ENCODE data around the gene SPATA20. TPM values are rescaled to one million over a fixed set of nuclear protein-coding genes. Genes with fewer than 3 reads are reported as not detected.

The SPATA20 gene
- total and polyA plus RNA-seq, 2 of the 13 experiments (the other 11 are each of a cell fraction or from before 2014, with no cell fraction given), result 36.1 to 64.8 TPM

GRCh38 chr17:50541716-50542688 is 5.0 kb upstream of the SPATA20 start (continued):
- TF ChIP-seq, protein P1, sequence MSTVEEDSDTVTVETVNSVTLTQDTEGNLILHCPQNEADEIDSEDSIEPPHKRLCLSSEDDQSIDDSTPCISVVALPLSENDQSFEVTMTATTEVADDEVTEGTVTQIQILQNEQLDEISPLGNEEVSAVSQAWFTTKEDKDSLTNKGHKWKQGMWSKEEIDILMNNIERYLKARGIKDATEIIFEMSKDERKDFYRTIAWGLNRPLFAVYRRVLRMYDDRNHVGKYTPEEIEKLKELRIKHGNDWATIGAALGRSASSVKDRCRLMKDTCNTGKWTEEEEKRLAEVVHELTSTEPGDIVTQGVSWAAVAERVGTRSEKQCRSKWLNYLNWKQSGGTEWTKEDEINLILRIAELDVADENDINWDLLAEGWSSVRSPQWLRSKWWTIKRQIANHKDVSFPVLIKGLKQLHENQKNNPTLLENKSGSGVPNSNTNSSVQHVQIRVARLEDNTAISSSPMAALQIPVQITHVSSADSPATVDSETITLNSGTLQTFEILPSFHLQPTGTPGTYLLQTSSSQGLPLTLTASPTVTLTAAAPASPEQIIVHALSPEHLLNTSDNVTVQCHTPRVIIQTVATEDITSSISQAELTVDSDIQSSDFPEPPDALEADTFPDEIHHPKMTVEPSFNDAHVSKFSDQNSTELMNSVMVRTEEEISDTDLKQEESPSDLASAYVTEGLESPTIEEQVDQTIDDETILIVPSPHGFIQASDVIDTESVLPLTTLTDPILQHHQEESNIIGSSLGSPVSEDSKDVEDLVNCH (CRISPR knock-in tag; IDR thresholded peaks at IDR 0.05), result no peak
- TF ChIP-seq IRX3 (CRISPR knock-in tag; IDR thresholded peaks at IDR 0.05; ENCODE audit: borderline replicate concordance, low read depth), result peak; percentile 60; the same call in 1 of the 2 replicates
- TF ChIP-seq, protein P2, sequence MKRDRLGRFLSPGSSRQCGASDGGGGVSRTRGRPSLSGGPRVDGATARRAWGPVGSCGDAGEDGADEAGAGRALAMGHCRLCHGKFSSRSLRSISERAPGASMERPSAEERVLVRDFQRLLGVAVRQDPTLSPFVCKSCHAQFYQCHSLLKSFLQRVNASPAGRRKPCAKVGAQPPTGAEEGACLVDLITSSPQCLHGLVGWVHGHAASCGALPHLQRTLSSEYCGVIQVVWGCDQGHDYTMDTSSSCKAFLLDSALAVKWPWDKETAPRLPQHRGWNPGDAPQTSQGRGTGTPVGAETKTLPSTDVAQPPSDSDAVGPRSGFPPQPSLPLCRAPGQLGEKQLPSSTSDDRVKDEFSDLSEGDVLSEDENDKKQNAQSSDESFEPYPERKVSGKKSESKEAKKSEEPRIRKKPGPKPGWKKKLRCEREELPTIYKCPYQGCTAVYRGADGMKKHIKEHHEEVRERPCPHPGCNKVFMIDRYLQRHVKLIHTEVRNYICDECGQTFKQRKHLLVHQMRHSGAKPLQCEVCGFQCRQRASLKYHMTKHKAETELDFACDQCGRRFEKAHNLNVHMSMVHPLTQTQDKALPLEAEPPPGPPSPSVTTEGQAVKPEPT (CRISPR knock-in tag; IDR thresholded peaks at IDR 0.05; ENCODE audit: low read depth), result peak; percentile 73; the same call in 1 of the 2 replicates
- TF ChIP-seq ZFP62 (CRISPR knock-in tag; IDR thresholded peaks at IDR 0.05), result no peak
- TF ChIP-seq ZHX1 (CRISPR knock-in tag; IDR thresholded peaks at IDR 0.05; ENCODE audit: low read depth), result peak; percentile 75
- no peak for TF ChIP-seq BRCA1 (CRISPR knock-in tag; IDR thresholded peaks at IDR 0.05)
- peak; percentile 93; the same call in 1 of the 2 replicates for TF ChIP-seq ZSCAN31 (CRISPR knock-in tag; IDR thresholded peaks at IDR 0.05; ENCODE audit: low read depth)
- 0 out of 2 replicates have a peak, but pooled peaks have one; percentile 55 for TF ChIP-seq ZNF160 (CRISPR knock-in tag; IDR thresholded peaks at IDR 0.05)
- no peak for TF ChIP-seq NCOA1 (CRISPR knock-in tag; IDR thresholded peaks at IDR 0.05)
- peak; percentile 50 for TF ChIP-seq PHF5A (CRISPR knock-in tag; IDR thresholded peaks at IDR 0.05; ENCODE audit: low read depth, unreplicated experiment)
- TF ChIP-seq ZNF720 (CRISPR knock-in tag; IDR thresholded peaks at IDR 0.05), result no peak
- TF ChIP-seq PHF20 (CRISPR knock-in tag; IDR thresholded peaks at IDR 0.05), result peak; percentile 60
- no peak for TF ChIP-seq HDAC6 (IDR thresholded peaks at IDR 0.05; ENCODE audit: low read depth, low read length)
- TF ChIP-seq, protein P3, sequence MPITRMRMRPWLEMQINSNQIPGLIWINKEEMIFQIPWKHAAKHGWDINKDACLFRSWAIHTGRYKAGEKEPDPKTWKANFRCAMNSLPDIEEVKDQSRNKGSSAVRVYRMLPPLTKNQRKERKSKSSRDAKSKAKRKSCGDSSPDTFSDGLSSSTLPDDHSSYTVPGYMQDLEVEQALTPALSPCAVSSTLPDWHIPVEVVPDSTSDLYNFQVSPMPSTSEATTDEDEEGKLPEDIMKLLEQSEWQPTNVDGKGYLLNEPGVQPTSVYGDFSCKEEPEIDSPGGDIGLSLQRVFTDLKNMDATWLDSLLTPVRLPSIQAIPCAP (CRISPR knock-in tag; IDR thresholded peaks at IDR 0.05; ENCODE audit: low read depth), result peak; percentile 35; the same call in 1 of the 2 replicates
- peak; percentile 3; the same call in 1 of the 2 replicates for TF ChIP-seq STAG1 (CRISPR knock-in tag; IDR thresholded peaks at IDR 0.05)
- TF ChIP-seq ZSCAN25 (CRISPR knock-in tag; IDR thresholded peaks at IDR 0.05), result peak; percentile 80
- TF ChIP-seq ZNF556 (CRISPR knock-in tag; IDR thresholded peaks at IDR 0.05; ENCODE audit: borderline replicate concordance), result peak; percentile 89
- 0 out of 2 replicates have a peak, but pooled peaks have one; percentile 80 for TF ChIP-seq ZNF674 (CRISPR knock-in tag; IDR thresholded peaks at IDR 0.05; ENCODE audit: low read depth)
- peak; percentile 9; the same call in 1 of the 2 replicates for TF ChIP-seq ZSCAN9 (CRISPR knock-in tag; IDR thresholded peaks at IDR 0.05; ENCODE audit: borderline replicate concordance)

All from HepG2 (cell line).